GM21447 (cell line): Measurements from ENCODE around the gene CDK13.
"Not testable (repeated sequence)": the region's sequence is repeated elsewhere in the genome, so short reads cannot be mapped to it uniquely, and the experiment has no call there.

Experiments
- ATAC-seq: cut with Tn5 transposase; IDR thresholded peaks from one replicate; pipeline ENCODE4 v1.9.1; 2021; ENCODE audit not compliant: unreplicated experiment

The CDK13 gene

GRCh38 chr7:39949971-39950472 is at the start of gene CDK13:
CDK13 (plus strand) TSS chr7:39950256; CDS start chr7:39950642, 386 bp downstream.
- ATAC-seq, result peak; percentile 40

GRCh38 chr7:39904077-39904486 is 46.0 kb upstream of the CDK13 start:
- no peak for ATAC-seq

GRCh38 chr7:39908141-39908540 is 41.9 kb upstream of the CDK13 start:
- no peak for ATAC-seq

GRCh38 chr7:39908973-39909372 is 41.1 kb upstream of the CDK13 start:
- ATAC-seq, result no peak

GRCh38 chr7:39909526-39909925 is 40.5 kb upstream of the CDK13 start:
- ATAC-seq, result no peak

GRCh38 chr7:39910108-39910869 is 39.8 kb upstream of the CDK13 start:
- ATAC-seq, result no peak

- no peak for ATAC-seq
These were observed 38.9 kb upstream of the CDK13 start for GRCh38 chr7:39911167-39911566.

GRCh38 chr7:39915847-39916246 is 34.2 kb upstream of the CDK13 start:
- ATAC-seq, result not testable (repeated sequence)

GRCh38 chr7:39919646-39920045 is 30.4 kb upstream of the CDK13 start:
- no peak for ATAC-seq

- ATAC-seq, result no peak
These were observed 28.4 kb upstream of the CDK13 start for GRCh38 chr7:39921506-39922175.

GRCh38 chr7:39922580-39922979 is 27.5 kb upstream of the CDK13 start:
- no peak for ATAC-seq

GRCh38 chr7:39923091-39923490 is 27.0 kb upstream of the CDK13 start:
- no peak for ATAC-seq

- ATAC-seq, result no peak
These were observed 25.9 kb upstream of the CDK13 start for GRCh38 chr7:39924122-39924521.

- ATAC-seq, result no peak
These were observed 23.9 kb upstream of the CDK13 start for GRCh38 chr7:39926111-39926510.

- no peak for ATAC-seq
These were observed 23.0 kb upstream of the CDK13 start for GRCh38 chr7:39927018-39927417.

GRCh38 chr7:39934132-39934531 is 15.9 kb upstream of the CDK13 start:
- ATAC-seq, result no peak

GRCh38 chr7:39936761-39937160 is 13.3 kb upstream of the CDK13 start:
- no peak for ATAC-seq

- no peak for ATAC-seq
These were observed 12.5 kb upstream of the CDK13 start for GRCh38 chr7:39937366-39938153.

GRCh38 chr7:39942883-39943282 is 7.2 kb upstream of the CDK13 start:
- ATAC-seq, result no peak

- no peak for ATAC-seq
These were observed 3.4 kb upstream of the CDK13 start for GRCh38 chr7:39946693-39947092.

GRCh38 chr7:39948375-39948955 is 1.6 kb upstream of the CDK13 start:
- no peak for ATAC-seq
